WERI-Rb-1 (cell line): ENCODE data around the gene CALML5.

Experiments
- DNase-seq: peaks from one replicate; pipeline ENCODE4 v3.0.0-alpha.2; 2020
- H3K27ac ChIP-seq: fragments of 250-450 bp; sonication (Bioruptor Pico); 2 replicates; pipeline ENCODE4 v1.5.1; 2020; ENCODE audit warnings: mild to moderate bottlenecking, moderate library complexity
- H3K27me3 ChIP-seq: fragments of 250-450 bp; sonication (Bioruptor Pico); 2 replicates; pipeline ENCODE4 v1.5.1; 2021; ENCODE audit warnings: mild to moderate bottlenecking, low read depth, moderate library complexity; ENCODE audit not compliant: insufficient read depth, severe bottlenecking
- H3K36me3 ChIP-seq: fragments of 250-450 bp; sonication (Bioruptor Pico); 2 replicates; pipeline ENCODE4 v1.5.1; 2020; ENCODE audit warnings: mild to moderate bottlenecking, moderate library complexity
- H3K4me3 ChIP-seq: 2 replicates; pipeline ENCODE4 v1.5.1; 2011; ENCODE audit warnings: low read depth, mild to moderate bottlenecking, control low read depth, low read length
- H3K9me3 ChIP-seq: fragments of 250-450 bp; sonication (Bioruptor Pico); 2 replicates; pipeline ENCODE4 v1.5.1; 2021; ENCODE audit warnings: mild to moderate bottlenecking, moderate library complexity; ENCODE audit not compliant: severe bottlenecking
- CTCF ChIP-seq: IDR thresholded peaks from 2 replicates; pipeline ENCODE4 v1.5.1; 2011; ENCODE audit warnings: low read depth, mild to moderate bottlenecking, control low read depth, inconsistent platforms, low read length

The CALML5 gene

GRCh38 chr10:5484205-5484604 lies 15.2 kb downstream of the CALML5 start:
- no peak overlapping the region for H3K4me3 ChIP-seq
- DNase-seq: no peak
- H3K9me3 ChIP-seq: no peaks in the 10 kb centered on the region
- H3K36me3 ChIP-seq: no peaks in the 10 kb centered on the region
- no peaks in the 10 kb centered on the region for H3K27me3 ChIP-seq
- H3K27ac ChIP-seq: no peak overlapping the region
- TF ChIP-seq CTCF: no peak

- H3K27me3 ChIP-seq: no peaks in the 10 kb centered on the region
- no peak overlapping the region for H3K27ac ChIP-seq
- no peaks in the 10 kb centered on the region for H3K9me3 ChIP-seq
- no peaks in the 10 kb centered on the region for H3K36me3 ChIP-seq
- TF ChIP-seq CTCF: no peak
- no peak for DNase-seq
- no peak overlapping the region for H3K4me3 ChIP-seq
These were observed 17.4 kb downstream of the CALML5 start for GRCh38 chr10:5482016-5482415.

- Histone ChIP-seq H3K27me3 (no peaks in the 10 kb centered on the region), H3K4me3 (no peak overlapping the region), H3K36me3 (no peaks in the 10 kb centered on the region), H3K9me3 (no peaks in the 10 kb centered on the region), H3K27ac (no peak overlapping the region)
- no peak for TF ChIP-seq CTCF
- no peak for DNase-seq
These were observed 18.2 kb downstream of the CALML5 start for GRCh38 chr10:5481121-5481520.

- DNase-seq: no peak
- TF ChIP-seq CTCF: no peak
- Histone ChIP-seq H3K27ac (no peak overlapping the region), H3K4me3 (no peak overlapping the region), H3K9me3 (no peaks in the 10 kb centered on the region), H3K27me3 (no peaks in the 10 kb centered on the region), H3K36me3 (no peaks in the 10 kb centered on the region)
These were observed 19.0 kb downstream of the CALML5 start for GRCh38 chr10:5480162-5480941.

- Histone ChIP-seq H3K36me3 (no peaks in the 10 kb centered on the region), H3K4me3 (no peak overlapping the region), H3K27ac (no peak overlapping the region), H3K9me3 (no peaks in the 10 kb centered on the region), H3K27me3 (no peaks in the 10 kb centered on the region)
- no peak for DNase-seq
- TF ChIP-seq CTCF: no peak
These were observed 19.7 kb downstream of the CALML5 start for GRCh38 chr10:5479481-5480161.
